K562 (cell line): ENCODE results near the gene FANCI. TPM values are rescaled to one million over a fixed set of nuclear protein-coding genes. Genes with fewer than 3 reads are reported as not detected.

Source experiments
- ARID2 ChIP-seq: fragments of 450-650 bp; IDR thresholded peaks from 2 replicates; pipeline ENCODE4 v1.6.1; 2017; ENCODE audit warnings: antibody characterized with exemption, mild to moderate bottlenecking
- COPS2 ChIP-seq: fragments of 450-650 bp; conservative IDR thresholded peaks from 2 replicates; pipeline ENCODE4 v1.6.1; 2016; ENCODE audit warnings: mild to moderate bottlenecking, moderate library complexity
- DLX4 ChIP-seq: fragments of 250-450 bp; sonication (Bioruptor Pico); IDR thresholded peaks from 2 replicates; pipeline ENCODE4 v1.6.1; 2021; ENCODE audit warnings: mild to moderate bottlenecking
- E2F1 ChIP-seq: sonication (generic); formaldehyde crosslinking; IDR thresholded peaks from 2 replicates; pipeline ENCODE4 v1.8.1; 2023; ENCODE audit warnings: mild to moderate bottlenecking, missing genetic modification reagents, moderate library complexity
- E2F4 ChIP-seq: sonication (generic); formaldehyde crosslinking; IDR thresholded peaks from 2 replicates; pipeline ENCODE4 v1.8.0; 2022; ENCODE audit warnings: mild to moderate bottlenecking, low read depth, missing genetic modification reagents
- EGR1 ChIP-seq: fragments of 450-650 bp; conservative IDR thresholded peaks from 2 replicates; pipeline ENCODE4 v1.6.1; 2017; ENCODE audit warnings: mild to moderate bottlenecking
- ESRRB ChIP-seq: fragments of 250-450 bp; sonication (Bioruptor Pico); IDR thresholded peaks from 2 replicates; pipeline ENCODE4 v1.5.0; 2020; ENCODE audit warnings: mild to moderate bottlenecking, moderate library complexity, borderline replicate concordance
- HMG20A ChIP-seq: fragments of 450-650 bp; formaldehyde crosslinking; conservative IDR thresholded peaks from 2 replicates; pipeline ENCODE4 v1.4.0; 2020; ENCODE audit warnings: mild to moderate bottlenecking, mixed read lengths
- ID3 ChIP-seq, 2 experiments: fragments of 250-450 bp in 1 of 2; fragments of 450-650 bp in 1 of 2; sonication (Bioruptor Pico) in 1 of 2; IDR thresholded peaks; 2 replicates each; pipeline versions ENCODE4 v1.6.1 to v1.8.0; 2016 to 2021; ENCODE audit warnings: mild to moderate bottlenecking in 2 of 2, moderate library complexity in 2 of 2, missing compliant biosample characterization in 1 of 2, missing genetic modification characterization in 1 of 2
- KLF6 ChIP-seq: fragments of 250-450 bp; sonication (Bioruptor Pico); IDR thresholded peaks from 2 replicates; pipeline ENCODE4 v1.4.0; 2020; ENCODE audit warnings: mild to moderate bottlenecking, moderate library complexity, borderline replicate concordance
- MECOM ChIP-seq: fragments of 250-450 bp; sonication (Bioruptor Pico); IDR thresholded peaks from 2 replicates; pipeline ENCODE4 v1.8.0; 2022; ENCODE audit warnings: inconsistent platforms
- NCOR1 ChIP-seq: fragments of 450-650 bp; IDR thresholded peaks from 2 replicates; pipeline ENCODE4 v1.6.1; 2016; ENCODE audit warnings: mild to moderate bottlenecking, moderate library complexity
- POLR3G ChIP-seq: IDR thresholded peaks from 2 replicates; pipeline ENCODE4 v1.6.1; 2011; ENCODE audit not compliant: insufficient read length, insufficient replicate concordance; ENCODE audit errors: extremely low read depth
- SAFB2 ChIP-seq: fragments of 200-400 bp; formaldehyde crosslinking; IDR thresholded peaks from 2 replicates; pipeline ENCODE4 v1.6.1; 2018; ENCODE audit warnings: borderline replicate concordance, low read length, low read depth, moderate library complexity; ENCODE audit not compliant: severe bottlenecking
- XRCC4 ChIP-seq: IDR thresholded peaks from one replicate; pipeline ENCODE4 v1.6.1; 2011; ENCODE audit not compliant: insufficient read depth, insufficient read length; ENCODE audit errors: extremely low read depth
- ZNF134 ChIP-seq: fragments of 250-450 bp; sonication (Bioruptor Pico); conservative IDR thresholded peaks from 2 replicates; pipeline ENCODE4 v1.4.0; 2020
- polyA plus RNA-seq, 8 experiments: library from polyadenylated mRNA; depleted of rRNA in 4 of 8; stranded (reverse) in 5 of 8; unstranded in 3 of 8; fragments of >200 nt; fragmentation: Nextera tagmentation in 2 of 8; fragmentation: Illumina TruSeq in 1 of 8; extraction: Ambion mirVana in 2 of 8; extraction: Trizol in 1 of 8; gene quantifications; 2 replicates each; pipeline versions ENCODE4 v1.2.1 to v1.2.3, GENCODE V29; 2011 to 2014; ENCODE audit warnings: inconsistent platforms in 1 of 8, missing spikeins in 1 of 8
- total RNA-seq, 7 experiments: library from RNA; depleted of rRNA in 6 of 7; stranded (reverse); fragments of >200 nt in 6 of 7; fragmentation: Illumina TruSeq in 2 of 7; extraction: Trizol in 2 of 7; gene quantifications; 2 replicates each; pipeline versions ENCODE4 v1.2.1 to v1.2.3, GENCODE V29; 2011 to 2021; ENCODE audit warnings: low replicate concordance in 1 of 7
- TF ChIP-seq, protein P1 (sequence below), 2 experiments: fragments of 450-650 bp; IDR thresholded peaks; 2 replicates each; pipeline ENCODE4 v1.6.1; 2016
- TF ChIP-seq, protein P2 (sequence below): sonication (generic); formaldehyde crosslinking; IDR thresholded peaks from 2 replicates; pipeline ENCODE4 v1.8.0; 2022; ENCODE audit warnings: missing genetic modification reagents, mild to moderate bottlenecking, borderline replicate concordance
- TF ChIP-seq, protein P3 (sequence below): fragments of 450-650 bp; formaldehyde crosslinking; IDR thresholded peaks from 2 replicates; pipeline ENCODE4 v1.4.0; 2020; ENCODE audit warnings: mild to moderate bottlenecking, moderate library complexity

The FANCI gene
- total and polyA plus RNA-seq, 9 of the 15 experiments (the other 6 are each of a cell fraction or from before 2014, with no cell fraction given), result 72.1 to 165 (median 131) TPM

GRCh38 chr15:89243691-89244573 lies at the start of gene FANCI (continued):
- TF ChIP-seq SAFB2, result no peak
- no peak for TF ChIP-seq HMG20A (CRISPR knock-in tag)
- TF ChIP-seq E2F4 (CRISPR knock-in tag), result peak; percentile 96; the same call in 1 of the 2 replicates
- no peak for TF ChIP-seq KLF6
- TF ChIP-seq COPS2, result no peak
- no peak for TF ChIP-seq ID3 (CRISPR knock-in tag; IDR thresholded peaks at IDR 0.05)
- no peak for TF ChIP-seq ID3 (tag; IDR thresholded peaks at IDR 0.05)
- 0 out of 2 replicates have a peak, but pooled peaks have one; percentile 15 for TF ChIP-seq ARID2
- TF ChIP-seq NCOR1, result no peak
- peak; percentile 86 for TF ChIP-seq EGR1
- no peak for TF ChIP-seq ESRRB (CRISPR knock-in tag)
- TF ChIP-seq, protein P1, sequence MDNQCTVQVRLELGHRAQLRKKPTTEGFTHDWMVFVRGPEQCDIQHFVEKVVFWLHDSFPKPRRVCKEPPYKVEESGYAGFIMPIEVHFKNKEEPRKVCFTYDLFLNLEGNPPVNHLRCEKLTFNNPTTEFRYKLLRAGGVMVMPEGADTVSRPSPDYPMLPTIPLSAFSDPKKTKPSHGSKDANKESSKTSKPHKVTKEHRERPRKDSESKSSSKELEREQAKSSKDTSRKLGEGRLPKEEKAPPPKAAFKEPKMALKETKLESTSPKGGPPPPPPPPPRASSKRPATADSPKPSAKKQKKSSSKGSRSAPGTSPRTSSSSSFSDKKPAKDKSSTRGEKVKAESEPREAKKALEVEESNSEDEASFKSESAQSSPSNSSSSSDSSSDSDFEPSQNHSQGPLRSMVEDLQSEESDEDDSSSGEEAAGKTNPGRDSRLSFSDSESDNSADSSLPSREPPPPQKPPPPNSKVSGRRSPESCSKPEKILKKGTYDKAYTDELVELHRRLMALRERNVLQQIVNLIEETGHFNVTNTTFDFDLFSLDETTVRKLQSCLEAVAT (IDR thresholded peaks at IDR 0.05), result no peak
- no peak for TF ChIP-seq ZNF134 (CRISPR knock-in tag)
- TF ChIP-seq MECOM (CRISPR knock-in tag), result no peak
- no peak for TF ChIP-seq DLX4 (CRISPR knock-in tag)
- TF ChIP-seq, protein P2, sequence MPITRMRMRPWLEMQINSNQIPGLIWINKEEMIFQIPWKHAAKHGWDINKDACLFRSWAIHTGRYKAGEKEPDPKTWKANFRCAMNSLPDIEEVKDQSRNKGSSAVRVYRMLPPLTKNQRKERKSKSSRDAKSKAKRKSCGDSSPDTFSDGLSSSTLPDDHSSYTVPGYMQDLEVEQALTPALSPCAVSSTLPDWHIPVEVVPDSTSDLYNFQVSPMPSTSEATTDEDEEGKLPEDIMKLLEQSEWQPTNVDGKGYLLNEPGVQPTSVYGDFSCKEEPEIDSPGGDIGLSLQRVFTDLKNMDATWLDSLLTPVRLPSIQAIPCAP (CRISPR knock-in tag), result peak; percentile 96; the same call in 1 of the 2 replicates
- no peak for TF ChIP-seq XRCC4
- peak; percentile 79; the same call in 1 of the 2 replicates for TF ChIP-seq E2F1 (CRISPR knock-in tag)
- TF ChIP-seq, protein P3, sequence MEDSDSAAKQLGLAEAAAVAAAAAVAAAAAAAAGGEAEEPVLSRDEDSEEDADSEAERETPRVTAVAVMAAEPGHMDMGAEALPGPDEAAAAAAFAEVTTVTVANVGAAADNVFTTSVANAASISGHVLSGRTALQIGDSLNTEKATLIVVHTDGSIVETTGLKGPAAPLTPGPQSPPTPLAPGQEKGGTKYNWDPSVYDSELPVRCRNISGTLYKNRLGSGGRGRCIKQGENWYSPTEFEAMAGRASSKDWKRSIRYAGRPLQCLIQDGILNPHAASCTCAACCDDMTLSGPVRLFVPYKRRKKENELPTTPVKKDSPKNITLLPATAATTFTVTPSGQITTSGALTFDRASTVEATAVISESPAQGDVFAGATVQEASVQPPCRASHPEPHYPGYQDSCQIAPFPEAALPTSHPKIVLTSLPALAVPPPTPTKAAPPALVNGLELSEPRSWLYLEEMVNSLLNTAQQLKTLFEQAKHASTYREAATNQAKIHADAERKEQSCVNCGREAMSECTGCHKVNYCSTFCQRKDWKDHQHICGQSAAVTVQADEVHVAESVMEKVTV (CRISPR knock-in tag), result no peak; the same call in 1 of the 2 replicates
- TF ChIP-seq POLR3G, result no peak
